A549 (cell line): ENCODE data around the gene GZF1. TPM values are rescaled to one million over a fixed set of nuclear protein-coding genes. Genes with fewer than 3 reads are reported as not detected.

Experiments used
- ATAC-seq, 2 experiments: fragments of 200-7000 bp in 1 of 2; fragments of >200 bp in 1 of 2; cut with Nextera tagmentation in 1 of 2; cut with Tn5 transposase in 1 of 2; 3 replicates each; pipeline versions ENCODE4 v1.8.0 to v1.9.1; 2018 to 2020; ENCODE audit warnings: mild to moderate bottlenecking in 1 of 2, moderate library complexity in 1 of 2
- CTCF ChIA-PET: fragments of 300-600 bp; sonication (Branson Sonifier 250); formaldehyde crosslinking; extraction: SDS; loops from one replicate; lab custom pipeline; 2021; ENCODE audit warnings: antibody characterized with exemption, inconsistent platforms; lab: Yijun Ruan, JAX
- POLR2A ChIA-PET: fragments of 350-600 bp; formaldehyde crosslinking; extraction: SDS; loops from one replicate; lab custom pipeline; 2021; ENCODE audit warnings: antibody characterized with exemption, inconsistent platforms; lab: Yijun Ruan, JAX
- DNase-seq, 2 experiments: peaks; one replicate each; pipeline versions ENCODE4 v3.0.0 to v3.0.0-alpha.2; 2011 to 2016; ENCODE audit warnings: low read depth in 1 of 2, low spot score in 1 of 2
- FAIRE-seq: peaks from 2 replicates; lab custom pipeline; 2011; peaks lifted over from hg19 to GRCh38; lab: Jason Lieb, UNC
- H3K27ac ChIP-seq, 2 experiments: fragments of >200 bp; sonication (Bioruptor Twin); formaldehyde crosslinking; 3 replicates each; pipeline ENCODE4 v1.5.1; 2016 to 2017
- H3K4me1 ChIP-seq: fragments of >200 bp; sonication (Bioruptor Twin); formaldehyde crosslinking; 3 replicates; pipeline ENCODE4 v1.6.1; 2016
- H3K4me2 ChIP-seq: fragments of >200 bp; sonication (Bioruptor Twin); formaldehyde crosslinking; 3 replicates; pipeline ENCODE4 v1.6.1; 2016
- H3K4me3 ChIP-seq: fragments of >200 bp; sonication (Bioruptor Twin); formaldehyde crosslinking; 3 replicates; pipeline ENCODE4 v1.5.1; 2016
- H3K9me3 ChIP-seq: fragments of >200 bp; sonication (Bioruptor Twin); formaldehyde crosslinking; 3 replicates; pipeline ENCODE4 v1.6.1; 2016
- BCL3 ChIP-seq: fragments of >200 bp; sonication (Bioruptor Twin); formaldehyde crosslinking; IDR thresholded peaks from 3 replicates; pipeline ENCODE4 v1.6.1; 2016
- CHD2 ChIP-seq: fragments of 150-350 bp; IDR thresholded peaks from 2 replicates; pipeline ENCODE4 v1.6.1; 2014; ENCODE audit warnings: low read length; ENCODE audit not compliant: partially characterized antibody
- E2F6 ChIP-seq: IDR thresholded peaks from 2 replicates; pipeline ENCODE4 v1.6.1; 2012; ENCODE audit warnings: low read depth, borderline replicate concordance
- EHMT2 ChIP-seq: fragments of 200-600 bp; sonication (generic); IDR thresholded peaks from 2 replicates; pipeline ENCODE4 v1.6.1; 2016; ENCODE audit warnings: antibody characterized with exemption, low read depth, mild to moderate bottlenecking, moderate library complexity
- EP300 ChIP-seq, 2 experiments: fragments of >200 bp; sonication (Bioruptor Twin); formaldehyde crosslinking; IDR thresholded peaks; 2 replicates in 1 of 2; 3 replicates in 1 of 2; pipeline ENCODE4 v1.6.1; 2016 to 2017
- ESRRA ChIP-seq: fragments of 150-350 bp; IDR thresholded peaks from 2 replicates; pipeline ENCODE4 v1.6.1; 2014; ENCODE audit warnings: mild to moderate bottlenecking, low read length, borderline replicate concordance
- FOSL2 ChIP-seq, 2 experiments: fragments of 450-650 bp in 1 of 2; fragments of >200 bp in 1 of 2; sonication (Bioruptor Twin) in 1 of 2; formaldehyde crosslinking; IDR thresholded peaks; 2 replicates each; pipeline versions ENCODE4 v1.5.0 to v1.6.1; 2016 to 2020; ENCODE audit warnings: mild to moderate bottlenecking in 1 of 2, moderate library complexity in 1 of 2
- FOXS1 ChIP-seq: fragments of 250-450 bp; sonication (Bioruptor Pico); IDR thresholded peaks from 2 replicates; pipeline ENCODE4 v1.5.0; 2020; ENCODE audit warnings: mild to moderate bottlenecking, moderate library complexity
- GATA3 ChIP-seq: IDR thresholded peaks from 2 replicates; pipeline ENCODE4 v1.6.1; 2012; ENCODE audit warnings: borderline replicate concordance
- HDAC2 ChIP-seq: fragments of 200-600 bp; sonication (generic); IDR thresholded peaks from 2 replicates; pipeline ENCODE4 v1.6.1; 2016
- HEYL ChIP-seq: fragments of 250-450 bp; sonication (Bioruptor Pico); IDR thresholded peaks from 2 replicates; pipeline ENCODE4 v1.8.0; 2021; ENCODE audit warnings: mild to moderate bottlenecking, moderate library complexity
- HMGXB4 ChIP-seq: fragments of 250-450 bp; sonication (Bioruptor Pico); IDR thresholded peaks from 2 replicates; pipeline ENCODE4 v1.5.0; 2021; ENCODE audit warnings: mild to moderate bottlenecking, moderate library complexity, borderline replicate concordance
- HOXA7 ChIP-seq: fragments of 250-450 bp; sonication (Bioruptor Pico); IDR thresholded peaks from 2 replicates; pipeline ENCODE4 v1.5.0; 2020; ENCODE audit warnings: mild to moderate bottlenecking, moderate library complexity
- HOXB13 ChIP-seq: fragments of 250-450 bp; sonication (Bioruptor Pico); IDR thresholded peaks from 2 replicates; pipeline ENCODE4 v1.5.0; 2020; ENCODE audit warnings: low read depth, mild to moderate bottlenecking, moderate library complexity
- HOXB5 ChIP-seq: fragments of 250-450 bp; sonication (Bioruptor Pico); IDR thresholded peaks from 2 replicates; pipeline ENCODE4 v1.5.0; 2020; ENCODE audit warnings: mild to moderate bottlenecking, moderate library complexity
- JUN ChIP-seq, 2 experiments: fragments of >200 bp; sonication (Bioruptor Twin); formaldehyde crosslinking; IDR thresholded peaks; 2 replicates in 1 of 2; 3 replicates in 1 of 2; pipeline ENCODE4 v1.6.1; 2016 to 2017
- KDM1A ChIP-seq: fragments of 200-600 bp; sonication (generic); IDR thresholded peaks from 2 replicates; pipeline ENCODE4 v1.6.1; 2016; ENCODE audit warnings: low read depth, mild to moderate bottlenecking
- MYC ChIP-seq: IDR thresholded peaks from 2 replicates; pipeline ENCODE4 v1.6.1; 2012; ENCODE audit warnings: mild to moderate bottlenecking, inconsistent platforms, low read length, improper control_type of control experiment, borderline replicate concordance
- POLR2A ChIP-seq: IDR thresholded peaks from 2 replicates; pipeline ENCODE4 v1.6.1; 2012; ENCODE audit warnings: mild to moderate bottlenecking, low read length
- POLR2AphosphoS2 ChIP-seq: conservative IDR thresholded peaks from 2 replicates; pipeline ENCODE4 v1.6.1; 2012; ENCODE audit warnings: low read length, improper control_type of control experiment, inconsistent platforms
- RAD21 ChIP-seq, 2 experiments: fragments of >200 bp in 1 of 2; sonication (Bioruptor Twin) in 1 of 2; formaldehyde crosslinking in 1 of 2; IDR thresholded peaks in 1 of 2; conservative IDR thresholded peaks in 1 of 2; 2 replicates in 1 of 2; 3 replicates in 1 of 2; pipeline ENCODE4 v1.6.1; 2012 to 2018; ENCODE audit warnings: inconsistent platforms in 1 of 2
- RFX5 ChIP-seq: fragments of 450-650 bp; IDR thresholded peaks from 2 replicates; pipeline ENCODE4 v1.7.1; 2014; ENCODE audit warnings: antibody characterized with exemption, mild to moderate bottlenecking, moderate library complexity
- RNF2 ChIP-seq: fragments of 200-600 bp; sonication (generic); IDR thresholded peaks from 2 replicates; pipeline ENCODE4 v1.6.1; 2016; ENCODE audit warnings: low read depth, mild to moderate bottlenecking, antibody characterized with exemption, moderate library complexity, borderline replicate concordance
- SMC3 ChIP-seq: fragments of >200 bp; sonication (Bioruptor Twin); formaldehyde crosslinking; IDR thresholded peaks from 3 replicates; pipeline ENCODE4 v1.6.1; 2018; ENCODE audit warnings: inconsistent platforms
- TP53 ChIP-seq: fragments of 250-450 bp; sonication (Bioruptor Pico); IDR thresholded peaks from 2 replicates; pipeline ENCODE4 v1.5.0; 2021; ENCODE audit warnings: mild to moderate bottlenecking, moderate library complexity
- ZNF302 ChIP-seq: fragments of 250-450 bp; sonication (Bioruptor Pico); IDR thresholded peaks from 2 replicates; pipeline ENCODE4 v1.9.0; 2021; ENCODE audit warnings: inconsistent platforms, mild to moderate bottlenecking, moderate library complexity
- WGBS: methylation state at CpG from one replicate; pipeline ENCODE4 v1.1.6; 2017; ENCODE audit errors: missing lambda C conversion rate; 5-methylcytosine and 5-hydroxymethylcytosine counted together
- polyA plus RNA-seq, 4 experiments: library from polyadenylated mRNA; depleted of rRNA in 3 of 4; stranded (reverse); fragments of >200 nt; fragmentation: RNase III in 1 of 4; extraction: RNeasy Plus Mini Kit Qiagen cat#74134 plus additional on column Dnase treatment in 1 of 4; gene quantifications; 2 replicates in 3 of 4; 3 replicates in 1 of 4; pipeline ENCODE4 v1.2.3, GENCODE V29; 2011 to 2017

Gene GZF1
- polyA plus RNA-seq, 2 of the 4 experiments (the other 2 are of a cell fraction) = 13.2 to 24.7 TPM

- no peak overlapping the region for H3K4me2 ChIP-seq
- FAIRE-seq = no peak
- no peak for TF ChIP-seq ZNF302 (CRISPR knock-in tag)
- no peak for TF ChIP-seq CHD2
- TF ChIP-seq POLR2AphosphoS2 = no peak
- TF ChIP-seq SMC3 = no peak
- no peak for TF ChIP-seq RAD21 (conservative IDR thresholded peaks at IDR 0.05 in 1 of 2, IDR thresholded peaks at IDR 0.05 in 1 of 2)
- no peak for TF ChIP-seq FOXS1 (CRISPR knock-in tag)
- no peak for TF ChIP-seq HOXB13
- TF ChIP-seq JUN (IDR thresholded peaks at IDR 0.05) = no peak
- no peak for TF ChIP-seq HMGXB4 (CRISPR knock-in tag)
- no peak for TF ChIP-seq ESRRA
- TF ChIP-seq E2F6 = no peak
- no peak for TF ChIP-seq HEYL (CRISPR knock-in tag)
- TF ChIP-seq POLR2A = no peak
- no peak for TF ChIP-seq BCL3
- TF ChIP-seq HOXA7 (CRISPR knock-in tag) = no peak
- ChIA-PET CTCF (interaction anchor here (0.7 to 14.6 kb wide), 6 partner anchors 13 to 646 kb away, joined by 3 to 378 read pairs (median 40); partner anchors contain the start of gene THBD), POLR2A (no interaction called here)
- 83% methylated on average over 5 of the region's 5 CpGs for WGBS
- H3K27ac ChIP-seq = no peak overlapping the region
- no peaks in the 10 kb centered on the region for H3K4me1 ChIP-seq
- no peak for ATAC-seq
- no peaks in the 10 kb centered on the region for H3K9me3 ChIP-seq
- H3K4me3 ChIP-seq = no peak overlapping the region
- no peak for DNase-seq
These were observed 25.5 kb upstream of the GZF1 start for GRCh38 chr20:23336476-23336875.

- ATAC-seq (no peak), FAIRE-seq (no peak), DNase-seq (no peak)
- ChIA-PET POLR2A (no interaction called here), CTCF (interaction anchor here (1.0 to 14.6 kb wide), 7 partner anchors 12 to 1003 kb away, joined by 3 to 378 read pairs (median 5); partner anchors contain the start of gene THBD)
- TF ChIP-seq HOXB5 = no peak
- no peak for TF ChIP-seq FOSL2 (IDR thresholded peaks at IDR 0.05)
- TF ChIP-seq FOSL2 (CRISPR knock-in tag; IDR thresholded peaks at IDR 0.05) = no peak
- no peak for TF ChIP-seq EHMT2
- TF ChIP-seq ESRRA = no peak
- TF ChIP-seq EP300 (IDR thresholded peaks at IDR 0.05) = no peak
- TF ChIP-seq KDM1A = no peak
- no peak for TF ChIP-seq MYC
- TF ChIP-seq GATA3 = no peak
- no peak for TF ChIP-seq RAD21 (conservative IDR thresholded peaks at IDR 0.05 in 1 of 2, IDR thresholded peaks at IDR 0.05 in 1 of 2)
- TF ChIP-seq RNF2 = no peak
- no peak for TF ChIP-seq JUN (IDR thresholded peaks at IDR 0.05)
- TF ChIP-seq RFX5 = no peak
- TF ChIP-seq TP53 (CRISPR knock-in tag) = no peak
- no peak for TF ChIP-seq HDAC2
- TF ChIP-seq E2F6 = no peak
- Histone ChIP-seq H3K27ac (no peak overlapping the region), H3K9me3 (no peaks in the 10 kb centered on the region), H3K4me2 (no peak overlapping the region), H3K4me3 (no peak overlapping the region), H3K4me1 (no peaks in the 10 kb centered on the region)
These were observed 24.7 kb upstream of the GZF1 start for GRCh38 chr20:23337312-23337711.
